Astrocyte of the spinal cord (primary cell): ENCODE measurements around the gene KCNK16.

Source experiments
- DNase-seq: peaks from one replicate; pipeline ENCODE4 v3.0.0; 2011; ENCODE audit warnings: low read depth, low spot score
- H3K4me3 ChIP-seq: 2 replicates; pipeline ENCODE4 v1.5.1; 2011; ENCODE audit warnings: low read depth, mild to moderate bottlenecking, low read length, moderate library complexity
- in situ Hi-C: cut with HindIII; loops from 2 replicates; pipeline ENCODE4 v1.10.0; 2017; ENCODE audit warnings: low sequenced_read_pairs
- TF ChIP-seq, protein P1 (sequence below): IDR thresholded peaks from 2 replicates; pipeline ENCODE4 v1.5.1; 2012; ENCODE audit warnings: low read depth, mild to moderate bottlenecking, low read length, inconsistent platforms

The KCNK16 gene

DNA sequence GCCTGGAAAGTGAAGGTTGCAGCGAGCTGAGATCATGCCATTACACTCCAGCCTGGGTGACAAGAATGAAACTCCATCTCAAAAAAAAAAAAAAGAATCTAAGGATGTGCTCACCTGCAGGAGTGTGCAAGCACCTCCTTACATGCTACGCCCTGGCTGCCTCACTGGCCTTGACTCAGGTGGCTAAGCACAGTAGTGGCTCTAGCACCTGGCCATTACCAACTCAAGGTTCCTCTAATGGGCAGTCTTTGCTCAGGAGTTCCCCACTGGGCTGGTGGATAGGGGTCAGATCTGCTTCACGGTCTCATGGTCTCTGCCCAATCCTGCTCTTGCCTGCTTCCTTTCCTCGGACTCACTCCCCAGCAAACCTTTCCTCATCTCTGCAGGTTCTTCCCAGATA lies 48.0 kb downstream of the KCNK16 start:
- H3K4me3 ChIP-seq, result no peak overlapping the region
- in situ Hi-C loops, result no loop called here
- no peak for DNase-seq
- TF ChIP-seq, protein P1, sequence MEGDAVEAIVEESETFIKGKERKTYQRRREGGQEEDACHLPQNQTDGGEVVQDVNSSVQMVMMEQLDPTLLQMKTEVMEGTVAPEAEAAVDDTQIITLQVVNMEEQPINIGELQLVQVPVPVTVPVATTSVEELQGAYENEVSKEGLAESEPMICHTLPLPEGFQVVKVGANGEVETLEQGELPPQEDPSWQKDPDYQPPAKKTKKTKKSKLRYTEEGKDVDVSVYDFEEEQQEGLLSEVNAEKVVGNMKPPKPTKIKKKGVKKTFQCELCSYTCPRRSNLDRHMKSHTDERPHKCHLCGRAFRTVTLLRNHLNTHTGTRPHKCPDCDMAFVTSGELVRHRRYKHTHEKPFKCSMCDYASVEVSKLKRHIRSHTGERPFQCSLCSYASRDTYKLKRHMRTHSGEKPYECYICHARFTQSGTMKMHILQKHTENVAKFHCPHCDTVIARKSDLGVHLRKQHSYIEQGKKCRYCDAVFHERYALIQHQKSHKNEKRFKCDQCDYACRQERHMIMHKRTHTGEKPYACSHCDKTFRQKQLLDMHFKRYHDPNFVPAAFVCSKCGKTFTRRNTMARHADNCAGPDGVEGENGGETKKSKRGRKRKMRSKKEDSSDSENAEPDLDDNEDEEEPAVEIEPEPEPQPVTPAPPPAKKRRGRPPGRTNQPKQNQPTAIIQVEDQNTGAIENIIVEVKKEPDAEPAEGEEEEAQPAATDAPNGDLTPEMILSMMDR, result no peak

DNA sequence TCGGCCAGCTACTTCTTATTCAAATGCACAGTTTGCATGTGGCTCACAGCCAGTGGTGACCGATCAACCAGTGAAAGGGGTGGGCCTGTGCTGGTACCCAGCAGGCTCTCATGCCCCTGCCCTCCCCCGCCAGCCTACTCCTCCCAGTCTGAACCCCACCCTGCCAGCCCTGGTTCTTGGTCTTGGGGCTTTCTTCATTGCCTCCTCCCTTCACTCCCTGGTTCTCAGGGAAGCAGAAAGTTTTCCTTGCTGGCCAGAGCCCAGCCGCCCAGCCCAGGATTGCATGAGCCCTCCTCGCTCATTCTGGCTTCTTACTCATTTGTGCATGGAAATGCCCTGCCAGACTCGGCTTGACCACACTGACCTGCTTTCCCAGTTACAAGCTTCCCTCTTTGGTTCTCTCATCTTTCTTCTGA lies 49.1 kb downstream of the KCNK16 start:
- DNase-seq, result no peak
- TF ChIP-seq, protein P1, result no peak
- no peak overlapping the region for H3K4me3 ChIP-seq
- in situ Hi-C loops, result no loop called here

DNA sequence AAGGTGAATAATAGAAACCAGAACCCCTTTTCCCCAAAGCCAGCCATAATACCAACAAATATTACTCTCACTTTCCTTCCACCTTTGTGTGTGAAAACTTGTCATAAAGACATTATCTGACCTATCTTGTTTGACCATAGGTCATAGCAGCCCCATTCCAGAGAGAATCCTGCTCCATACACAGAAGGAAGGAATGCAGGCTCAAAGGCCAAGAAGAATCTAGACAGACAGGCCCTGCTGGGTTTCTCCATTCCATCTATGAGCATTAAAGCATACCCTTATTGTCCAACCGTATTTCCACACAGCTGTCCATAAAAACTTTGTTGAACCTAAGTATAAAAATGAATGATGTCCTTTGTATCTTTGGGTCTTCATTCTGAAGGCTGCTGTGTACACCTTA lies 52.5 kb downstream of the KCNK16 start:
- TF ChIP-seq, protein P1, result no peak
- no peak overlapping the region for H3K4me3 ChIP-seq
- no peak for DNase-seq
- in situ Hi-C loops, result no loop called here

GRCh38 chr6:39268721-39269120 lies 53.8 kb downstream of the KCNK16 start:
- DNase-seq, result no peak
- TF ChIP-seq, protein P1, result no peak
- in situ Hi-C loops, result no loop called here
- no peak overlapping the region for H3K4me3 ChIP-seq

- H3K4me3 ChIP-seq, result no peak overlapping the region
- in situ Hi-C loops, result no loop called here
- TF ChIP-seq, protein P1, result no peak
- no peak for DNase-seq
These were observed 54.3 kb downstream of the KCNK16 start for GRCh38 chr6:39268171-39268570.

DNA sequence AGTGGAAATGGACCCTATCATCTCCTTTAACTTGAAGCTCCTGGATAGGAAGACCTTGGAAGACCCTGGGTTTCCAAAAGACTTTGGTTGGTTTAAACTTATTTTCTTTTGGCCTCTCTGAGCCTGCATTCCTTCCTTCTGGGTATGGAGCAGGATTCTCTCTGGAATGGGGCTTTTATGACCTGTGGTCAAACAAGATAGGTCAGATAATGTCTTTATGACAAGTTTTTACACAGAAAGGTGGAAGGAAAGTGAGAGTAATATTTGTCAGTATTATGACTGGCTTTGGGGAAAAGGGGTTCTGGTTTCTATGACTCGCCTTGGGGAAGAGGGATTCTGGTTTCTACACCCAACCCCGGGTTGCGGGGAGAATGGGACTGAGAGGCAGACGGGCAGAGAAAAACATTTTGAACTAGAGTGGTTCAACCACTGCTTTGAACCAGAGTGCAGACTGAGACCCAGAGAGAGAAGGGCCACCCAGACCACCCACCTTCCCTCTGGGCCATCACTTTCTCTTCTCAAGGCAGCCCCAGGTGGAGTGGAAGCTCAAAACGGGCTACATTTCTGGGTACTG lies 55.6 kb downstream of the KCNK16 start:
- in situ Hi-C loops, result no loop called here
- TF ChIP-seq, protein P1, result no peak
- DNase-seq, result no peak
- H3K4me3 ChIP-seq, result no peak overlapping the region

GRCh38 chr6:39266375-39266774 lies 56.1 kb downstream of the KCNK16 start:
- no peak for DNase-seq
- TF ChIP-seq, protein P1, result no peak
- no peak overlapping the region for H3K4me3 ChIP-seq
- in situ Hi-C loops, result no loop called here
